Vagina (tissue), 2 donors: ENCODE data around the gene PCSK5. TPM values are rescaled to one million over a fixed set of nuclear protein-coding genes. Genes with fewer than 3 reads are reported as not detected.

Experiments
- DNase-seq, 2 donors: peaks; one replicate each; pipeline ENCODE4 v3.0.0-alpha.2; 2017; ENCODE audit errors: extremely low spot score in 2 of 2
- H3K27ac ChIP-seq: fragments of 200-600 bp; sonication (generic); one replicate; pipeline ENCODE4 v1.5.1; 2019
- H3K27me3 ChIP-seq: fragments of 200-600 bp; sonication (generic); one replicate; pipeline ENCODE4 v1.5.1; 2019
- H3K36me3 ChIP-seq, 2 donors: fragments of 200-600 bp; sonication (generic); one replicate each; pipeline ENCODE4 v1.5.1; 2017 to 2019
- H3K4me1 ChIP-seq: fragments of 200-600 bp; sonication (generic); one replicate; pipeline ENCODE4 v1.5.1; 2019
- H3K4me3 ChIP-seq, 2 donors: fragments of 200-600 bp; sonication (generic); 1 replicate in 1 of 2; 2 replicates in 1 of 2; pipeline ENCODE4 v1.5.1; 2016 to 2019
- H3K9me3 ChIP-seq: fragments of 200-600 bp; sonication (generic); one replicate; pipeline ENCODE4 v1.5.1; 2019
- POLR2A ChIP-seq, 2 donors: fragments of 450-650 bp; IDR thresholded peaks; one replicate each; pipeline ENCODE4 v1.6.1; 2017; ENCODE audit warnings: antibody characterized with exemption in 2 of 2, mild to moderate bottlenecking in 2 of 2, moderate library complexity in 2 of 2
- POLR2AphosphoS5 ChIP-seq, 2 donors: sonication (generic); formaldehyde crosslinking; IDR thresholded peaks; one replicate each; pipeline ENCODE4 v1.9.0; 2017; ENCODE audit warnings: antibody characterized with exemption in 2 of 2, mild to moderate bottlenecking in 2 of 2, low read depth in 1 of 2; ENCODE audit not compliant: insufficient read depth in 1 of 2
- intact Hi-C: fragments of 100-400 bp; cut with DNase I; formaldehyde crosslinking; loops from one replicate; pipeline ENCODE4 v1.15.1; 2023
- total RNA-seq: library from RNA; depleted of rRNA; stranded (reverse); fragments of >200 nt; gene quantifications from one replicate; pipeline ENCODE4 v1.2.3, GENCODE V29; 2016
- TF ChIP-seq, protein P1 (sequence below), 3 experiments: fragments of 450-650 bp in 2 of 3; fragments of 200-600 bp in 1 of 3; sonication (generic) in 1 of 3; IDR thresholded peaks; one replicate each; pipeline ENCODE4 v1.5.1; 2017 to 2019; ENCODE audit warnings: antibody characterized with exemption in 3 of 3, mild to moderate bottlenecking in 2 of 3, moderate library complexity in 2 of 3

The PCSK5 gene
- total RNA-seq, 1 donor from 2014 or later = 22.6 TPM

DNA sequence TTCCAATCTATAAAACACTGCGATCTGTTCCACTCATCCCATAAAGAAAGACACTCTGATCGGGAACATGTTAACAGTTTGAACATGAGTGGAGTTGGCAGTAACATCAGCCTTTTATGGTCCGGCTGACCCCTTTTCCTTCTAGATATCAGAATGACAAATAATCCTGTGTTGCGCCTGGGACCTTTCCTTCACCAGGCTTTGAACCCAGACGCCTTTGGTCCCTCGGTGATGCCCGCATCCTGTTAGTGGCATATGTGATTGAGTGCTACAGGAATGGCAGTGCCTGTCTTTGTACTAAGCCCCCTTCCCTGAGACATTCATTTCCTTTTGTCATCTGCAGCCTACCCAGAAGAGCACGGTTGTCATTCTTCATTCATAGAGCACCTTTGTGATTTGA is 209.0 kb downstream of the PCSK5 start:
- Histone ChIP-seq H3K27me3 (no peaks in the 10 kb centered on the region), H3K27ac (no peak overlapping the region), H3K9me3 (no peaks in the 10 kb centered on the region), H3K36me3 (no peaks in the 10 kb centered on the region), H3K4me1 (peaks cover 14% of the 10 kb centered on the region), H3K4me3 (no peak overlapping the region)
- no peak for TF ChIP-seq POLR2AphosphoS5 (IDR thresholded peaks at IDR 0.05; ENCODE audit: insufficient read depth in 1 of 2, low read depth in 1 of 2)
- no peak for DNase-seq
- intact Hi-C loops = no loop called here

GRCh38 chr9:76101075-76101474 is 210.6 kb downstream of the PCSK5 start:
- H3K36me3 ChIP-seq = no peaks in the 10 kb centered on the region
- TF ChIP-seq, protein P1, sequence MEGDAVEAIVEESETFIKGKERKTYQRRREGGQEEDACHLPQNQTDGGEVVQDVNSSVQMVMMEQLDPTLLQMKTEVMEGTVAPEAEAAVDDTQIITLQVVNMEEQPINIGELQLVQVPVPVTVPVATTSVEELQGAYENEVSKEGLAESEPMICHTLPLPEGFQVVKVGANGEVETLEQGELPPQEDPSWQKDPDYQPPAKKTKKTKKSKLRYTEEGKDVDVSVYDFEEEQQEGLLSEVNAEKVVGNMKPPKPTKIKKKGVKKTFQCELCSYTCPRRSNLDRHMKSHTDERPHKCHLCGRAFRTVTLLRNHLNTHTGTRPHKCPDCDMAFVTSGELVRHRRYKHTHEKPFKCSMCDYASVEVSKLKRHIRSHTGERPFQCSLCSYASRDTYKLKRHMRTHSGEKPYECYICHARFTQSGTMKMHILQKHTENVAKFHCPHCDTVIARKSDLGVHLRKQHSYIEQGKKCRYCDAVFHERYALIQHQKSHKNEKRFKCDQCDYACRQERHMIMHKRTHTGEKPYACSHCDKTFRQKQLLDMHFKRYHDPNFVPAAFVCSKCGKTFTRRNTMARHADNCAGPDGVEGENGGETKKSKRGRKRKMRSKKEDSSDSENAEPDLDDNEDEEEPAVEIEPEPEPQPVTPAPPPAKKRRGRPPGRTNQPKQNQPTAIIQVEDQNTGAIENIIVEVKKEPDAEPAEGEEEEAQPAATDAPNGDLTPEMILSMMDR (IDR thresholded peaks at IDR 0.05) = no peak
- TF ChIP-seq POLR2A (IDR thresholded peaks at IDR 0.05) = no peak
- no peak for TF ChIP-seq POLR2AphosphoS5 (IDR thresholded peaks at IDR 0.05; ENCODE audit: insufficient read depth in 1 of 2, low read depth in 1 of 2)
- peak overlapping the region; percentile 3 for H3K27ac ChIP-seq
- H3K27me3 ChIP-seq = no peaks in the 10 kb centered on the region
- DNase-seq = no peak
- peak overlapping the region in 1 of 2 donors; percentile 1 for H3K4me3 ChIP-seq
- intact Hi-C loops = no loop called here
- peaks cover 14% of the 10 kb centered on the region for H3K4me1 ChIP-seq
- H3K9me3 ChIP-seq = no peaks in the 10 kb centered on the region

- no peaks in the 10 kb centered on the region for H3K36me3 ChIP-seq
- H3K4me1 ChIP-seq = peaks cover 14% of the 10 kb centered on the region
- H3K27me3 ChIP-seq = no peaks in the 10 kb centered on the region
- no peak for DNase-seq
- no peak overlapping the region for H3K4me3 ChIP-seq
- no peaks in the 10 kb centered on the region for H3K9me3 ChIP-seq
- peak overlapping the region; percentile 3 for H3K27ac ChIP-seq
- TF ChIP-seq, protein P1 (IDR thresholded peaks at IDR 0.05) = no peak
- TF ChIP-seq POLR2AphosphoS5 (IDR thresholded peaks at IDR 0.05; ENCODE audit: insufficient read depth in 1 of 2, low read depth in 1 of 2) (no peak), POLR2A (IDR thresholded peaks at IDR 0.05) (no peak)
- intact Hi-C loops = no loop called here
These were observed 211.0 kb downstream of the PCSK5 start for GRCh38 chr9:76101491-76101890.

GRCh38 chr9:76101947-76102346 is 211.5 kb downstream of the PCSK5 start:
- no peak overlapping the region for H3K4me3 ChIP-seq
- TF ChIP-seq POLR2AphosphoS5 (IDR thresholded peaks at IDR 0.05; ENCODE audit: insufficient read depth in 1 of 2, low read depth in 1 of 2) = no peak
- TF ChIP-seq, protein P1 (IDR thresholded peaks at IDR 0.05) = no peak
- no peak for TF ChIP-seq POLR2A (IDR thresholded peaks at IDR 0.05)
- H3K27ac ChIP-seq = peak overlapping the region; percentile 6
- H3K27me3 ChIP-seq = no peaks in the 10 kb centered on the region
- no peaks in the 10 kb centered on the region for H3K9me3 ChIP-seq
- H3K4me1 ChIP-seq = peaks cover 19% of the 10 kb centered on the region
- no peaks in the 10 kb centered on the region for H3K36me3 ChIP-seq
- intact Hi-C loops = no loop called here
- DNase-seq = no peak

DNA sequence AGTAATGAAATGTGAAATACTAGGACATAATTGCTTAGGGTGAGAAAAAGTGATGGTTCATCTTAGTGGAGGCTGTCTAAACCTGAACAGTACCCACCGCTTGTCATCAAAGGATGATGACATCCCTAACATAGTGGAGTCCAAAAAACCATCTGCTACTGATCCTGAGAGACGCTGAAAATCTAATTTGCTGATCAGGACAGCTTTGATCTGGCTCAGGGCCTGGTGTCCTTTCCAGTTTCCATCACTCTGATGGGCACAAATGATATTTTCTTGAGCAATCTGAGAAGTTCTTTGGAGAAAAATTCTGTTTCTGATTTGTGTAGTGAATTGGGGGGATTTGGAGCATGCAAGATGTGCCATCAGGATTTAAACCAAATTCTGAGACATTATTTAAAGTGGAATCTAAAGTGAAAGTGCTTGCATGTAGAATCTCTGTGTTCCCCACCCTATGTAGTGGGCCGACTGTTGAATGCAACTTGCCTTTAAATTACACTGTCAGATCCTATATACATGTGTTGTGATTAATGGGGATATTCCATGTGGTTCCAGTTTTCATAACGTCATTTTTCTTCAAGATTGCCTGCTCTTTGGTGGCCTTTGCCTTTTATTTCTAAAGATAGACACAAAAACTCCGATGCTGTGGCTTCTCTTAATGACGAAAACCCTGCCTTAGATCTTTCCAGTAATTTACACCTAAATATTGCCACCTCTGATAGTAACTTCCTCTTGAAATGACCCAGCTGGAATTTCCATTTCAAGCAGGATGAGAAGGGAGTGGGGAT is 213.2 kb downstream of the PCSK5 start:
- no peak overlapping the region for H3K4me3 ChIP-seq
- H3K27ac ChIP-seq = no peak overlapping the region
- no peaks in the 10 kb centered on the region for H3K9me3 ChIP-seq
- no peaks in the 10 kb centered on the region for H3K36me3 ChIP-seq
- intact Hi-C loops = no loop called here
- no peak for DNase-seq
- no peaks in the 10 kb centered on the region for H3K27me3 ChIP-seq
- TF ChIP-seq, protein P1 (IDR thresholded peaks at IDR 0.05) = no peak
- TF ChIP-seq POLR2A (IDR thresholded peaks at IDR 0.05) = no peak
- TF ChIP-seq POLR2AphosphoS5 (IDR thresholded peaks at IDR 0.05; ENCODE audit: insufficient read depth in 1 of 2, low read depth in 1 of 2) = no peak
- peaks cover 25% of the 10 kb centered on the region for H3K4me1 ChIP-seq
